A204.1 (cell line): ENCODE measurements around the gene IFITM1.
"Not testable (repeated sequence)": the region's sequence is repeated elsewhere in the genome, so short reads cannot be mapped to it uniquely, and the experiment has no call there.

Source experiments
- FAIRE-seq: peaks from 2 replicates; lab custom pipeline; 2012; peaks lifted over from hg19 to GRCh38; lab: Jason Lieb, UNC

The IFITM1 gene

DNA sequence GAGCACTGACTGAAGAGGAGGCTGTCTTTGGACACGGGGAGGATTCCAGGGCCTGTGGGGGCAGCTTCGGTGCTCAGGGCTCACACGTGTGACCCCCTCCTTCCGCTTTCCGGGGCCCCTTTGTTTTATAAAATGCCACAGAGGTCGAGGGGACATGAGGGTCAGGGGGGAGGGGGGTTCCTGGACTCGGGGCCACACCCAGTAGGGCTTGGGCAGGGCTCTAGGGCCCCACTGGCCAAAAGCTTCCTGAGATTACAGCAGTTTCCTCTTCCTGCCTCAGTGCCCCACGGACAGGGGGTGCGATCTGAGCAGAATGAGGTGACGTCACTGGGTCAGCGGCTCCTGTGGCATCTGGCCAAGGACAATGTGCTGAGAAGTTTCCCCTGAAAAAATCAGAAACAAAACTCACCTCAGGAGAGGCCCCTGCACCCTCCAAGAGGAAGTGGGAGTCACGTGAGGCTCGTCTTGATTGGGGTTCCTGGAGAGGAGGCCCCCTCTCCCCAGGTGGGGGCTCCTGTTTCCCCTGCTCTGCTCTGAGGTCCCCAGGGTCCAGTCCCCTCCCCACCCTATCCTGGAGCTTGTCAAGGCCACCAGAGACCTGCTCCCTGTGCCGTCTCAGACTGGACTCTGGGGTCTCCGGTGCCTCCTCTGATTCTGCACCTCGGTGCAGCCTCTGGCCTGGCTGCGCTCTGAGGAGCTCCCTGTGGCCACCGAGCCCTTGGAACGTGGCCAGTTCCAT, 13.2 kb downstream of the IFITM1 start:
- no peak for FAIRE-seq

DNA sequence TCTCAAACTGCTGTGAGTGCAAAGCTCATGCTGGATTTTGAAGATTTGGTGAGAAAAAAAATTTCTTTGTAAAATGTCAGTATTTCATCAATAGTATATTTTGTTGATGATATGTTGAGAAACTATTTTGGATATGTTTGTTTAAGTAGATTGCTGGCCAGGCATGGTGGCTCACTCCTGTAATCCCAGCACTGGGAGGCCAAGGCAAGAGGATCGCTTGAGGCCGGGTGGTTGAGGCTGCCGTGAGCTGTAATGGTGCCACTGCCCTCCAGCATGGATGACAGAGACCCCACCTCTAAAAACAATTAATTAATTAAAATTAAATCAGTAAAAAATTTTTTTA, 13.7 kb downstream of the IFITM1 start:
- FAIRE-seq, result no peak

- FAIRE-seq, result no peak
These were observed 14.2 kb downstream of the IFITM1 start for GRCh38 chr11:328012-328411.

GRCh38 chr11:328516-329100, 14.8 kb downstream of the IFITM1 start:
- FAIRE-seq, result not testable (repeated sequence)

- no peak for FAIRE-seq
These were observed 16.0 kb downstream of the IFITM1 start for GRCh38 chr11:329886-330253.

DNA sequence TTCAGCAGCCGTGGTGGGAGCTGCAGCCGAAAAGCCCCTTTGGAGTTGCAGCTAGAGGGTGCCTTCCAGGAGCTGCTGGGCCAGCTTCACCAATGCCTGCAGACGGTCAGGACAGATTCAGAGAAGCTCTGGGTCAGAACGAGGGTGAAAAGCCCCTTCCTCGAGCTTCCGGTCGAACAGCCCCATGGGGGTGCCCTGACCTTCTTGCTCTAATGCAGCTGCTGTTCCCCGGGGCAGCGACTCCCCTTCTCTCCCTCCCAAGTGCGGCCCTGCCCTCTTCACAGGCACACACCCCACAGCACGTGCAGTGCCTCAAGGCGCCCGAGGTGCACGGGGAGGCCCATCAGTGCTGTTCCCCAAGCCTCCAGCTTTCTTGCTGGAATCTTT, 16.5 kb downstream of the IFITM1 start:
- no peak for FAIRE-seq

GRCh38 chr11:330694-331357, 17.0 kb downstream of the IFITM1 start:
- FAIRE-seq, result no peak

DNA sequence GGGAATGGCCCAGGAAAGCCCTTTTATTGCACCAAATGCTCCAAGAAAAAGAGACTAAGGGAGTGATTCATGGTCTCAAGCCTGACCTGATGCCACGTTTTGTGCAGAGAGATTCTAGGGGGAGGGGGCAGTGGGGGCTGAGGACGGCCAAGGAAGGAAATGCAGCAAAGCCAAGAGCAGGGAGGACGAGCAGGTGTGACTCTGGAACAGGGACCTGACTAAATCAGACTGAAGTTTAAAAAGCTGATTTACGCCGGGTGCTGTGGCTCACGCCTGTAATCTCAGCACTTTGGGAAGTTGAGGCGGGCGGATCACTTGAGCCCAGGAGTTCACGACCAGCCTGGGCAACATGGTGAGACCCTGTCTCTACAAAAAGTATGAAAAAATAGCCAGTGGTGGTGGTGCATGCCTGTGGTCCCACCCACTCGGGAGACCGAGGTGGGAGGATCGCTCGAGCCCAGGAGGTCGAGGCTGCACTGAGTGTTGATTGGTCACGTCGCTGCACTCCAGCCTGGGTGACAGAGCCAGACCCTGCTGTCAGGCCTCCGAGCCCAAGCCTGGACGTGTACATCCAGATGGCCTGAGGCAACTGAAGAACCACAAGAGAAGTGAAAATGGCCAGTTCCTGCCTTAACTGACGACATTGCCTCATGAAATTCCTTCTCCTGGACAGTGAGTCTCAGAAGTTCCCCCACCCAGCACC, 17.7 kb downstream of the IFITM1 start:
- FAIRE-seq, result no peak

- no peak for FAIRE-seq
These were observed 19.0 kb downstream of the IFITM1 start for GRCh38 chr11:332651-333480.

GRCh38 chr11:333616-334263, 19.9 kb downstream of the IFITM1 start:
- FAIRE-seq, result not testable (repeated sequence)

GRCh38 chr11:334264-334994, 20.6 kb downstream of the IFITM1 start:
- FAIRE-seq, result no peak

DNA sequence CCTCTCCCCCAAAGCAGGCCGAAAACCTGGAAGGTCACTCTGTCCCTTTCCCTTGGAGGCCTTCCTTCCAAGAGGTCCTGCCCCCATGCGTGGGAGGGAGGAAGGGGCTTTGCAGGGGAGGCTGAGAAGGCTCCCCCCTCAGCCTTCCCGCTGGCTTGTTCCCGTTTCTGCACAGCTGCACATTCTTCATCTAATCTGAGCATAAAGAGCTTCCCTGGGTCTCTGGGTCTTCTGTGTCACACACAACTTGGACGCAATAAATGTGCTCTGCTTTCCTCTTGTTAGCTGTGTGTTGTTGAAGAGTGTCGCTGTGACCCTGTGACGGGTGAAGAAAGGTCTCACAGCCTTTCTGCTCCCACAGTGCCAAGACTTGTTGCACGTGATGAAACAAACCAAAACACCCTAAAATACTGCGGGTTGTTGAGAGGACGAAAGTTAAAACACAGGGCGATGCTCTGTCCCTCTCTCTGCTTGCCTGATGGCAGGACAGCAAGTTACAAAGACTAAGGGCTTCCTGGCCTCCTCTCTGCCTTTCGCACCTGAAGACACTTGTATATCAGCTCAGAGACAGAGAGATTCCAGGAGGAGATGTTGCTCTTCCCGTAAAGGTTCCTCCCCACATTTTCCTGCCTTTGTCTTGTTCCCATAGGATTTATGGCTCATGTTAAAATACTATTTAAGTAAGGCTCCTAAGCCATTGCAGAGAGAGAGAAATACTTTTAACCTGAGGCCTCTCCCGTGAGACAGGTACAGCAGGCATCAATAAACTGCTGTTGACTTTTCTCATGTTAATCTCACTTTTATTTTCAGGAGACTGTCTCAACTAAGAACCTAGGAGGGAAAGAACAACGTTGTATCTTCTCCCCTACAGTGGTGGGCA, 22.2 kb downstream of the IFITM1 start:
- no peak for FAIRE-seq

DNA sequence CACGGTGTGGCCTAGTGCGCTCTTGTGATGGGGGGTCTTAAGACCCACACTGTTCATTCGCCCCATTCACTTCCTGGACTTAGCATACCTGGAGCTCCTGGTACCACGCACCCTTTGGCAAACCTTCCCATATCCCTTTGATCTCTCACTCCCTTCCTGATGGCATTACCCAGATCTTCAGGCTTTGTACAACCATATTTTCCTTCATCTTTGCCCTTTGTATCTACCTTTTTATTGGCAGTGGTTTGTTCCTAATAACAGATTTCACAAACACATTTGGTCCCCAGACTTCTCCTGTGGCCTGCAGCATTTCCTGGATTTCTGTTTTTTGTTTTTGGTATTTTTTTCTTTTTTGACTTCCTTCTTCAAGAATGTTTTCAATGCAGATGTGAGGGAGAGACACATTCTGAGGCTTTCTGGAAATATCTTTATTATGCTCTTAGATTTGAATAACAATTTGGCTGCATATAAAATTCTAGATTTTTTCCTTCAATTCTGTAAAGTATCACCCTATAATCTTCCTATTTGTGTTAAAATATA, 22.9 kb downstream of the IFITM1 start:
- no peak for FAIRE-seq

DNA sequence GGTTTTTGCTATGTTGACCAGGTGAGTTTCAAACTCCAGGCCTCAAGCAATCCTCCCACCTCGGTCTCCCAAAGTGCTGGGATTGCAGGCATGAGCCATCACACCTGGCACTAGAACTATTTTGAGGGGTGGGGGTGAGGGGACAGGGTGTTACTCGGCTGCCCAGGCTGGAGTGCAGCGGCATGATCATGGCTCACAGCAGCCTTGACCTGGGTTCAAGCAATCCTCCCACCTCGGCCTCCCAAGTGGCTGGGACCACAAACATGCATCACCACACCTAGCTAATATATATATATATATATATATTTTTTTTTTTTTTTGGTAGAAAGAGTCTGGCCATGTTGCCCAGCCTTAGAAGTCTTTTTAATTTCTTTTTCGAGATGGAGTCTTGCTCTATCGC, 23.9 kb downstream of the IFITM1 start:
- no peak for FAIRE-seq

DNA sequence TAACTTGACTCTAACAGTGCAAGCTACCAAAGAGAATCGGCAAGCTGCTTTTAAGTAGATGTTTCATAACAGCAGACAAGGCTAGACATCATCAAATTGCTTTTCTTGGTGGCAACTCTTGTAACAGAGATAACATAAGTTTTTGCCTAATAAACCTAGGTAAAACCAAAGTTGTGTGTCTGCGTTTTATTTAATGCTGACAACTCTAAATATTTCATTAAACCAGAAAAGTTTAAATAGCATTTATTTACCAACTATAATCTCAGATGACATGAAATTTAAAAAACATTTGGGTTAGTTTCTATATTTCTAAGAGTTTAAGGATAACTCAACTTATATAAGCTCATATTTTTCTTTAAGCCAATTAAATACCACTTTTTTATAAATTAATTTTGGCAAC, 26.1 kb downstream of the IFITM1 start:
- no peak for FAIRE-seq

DNA sequence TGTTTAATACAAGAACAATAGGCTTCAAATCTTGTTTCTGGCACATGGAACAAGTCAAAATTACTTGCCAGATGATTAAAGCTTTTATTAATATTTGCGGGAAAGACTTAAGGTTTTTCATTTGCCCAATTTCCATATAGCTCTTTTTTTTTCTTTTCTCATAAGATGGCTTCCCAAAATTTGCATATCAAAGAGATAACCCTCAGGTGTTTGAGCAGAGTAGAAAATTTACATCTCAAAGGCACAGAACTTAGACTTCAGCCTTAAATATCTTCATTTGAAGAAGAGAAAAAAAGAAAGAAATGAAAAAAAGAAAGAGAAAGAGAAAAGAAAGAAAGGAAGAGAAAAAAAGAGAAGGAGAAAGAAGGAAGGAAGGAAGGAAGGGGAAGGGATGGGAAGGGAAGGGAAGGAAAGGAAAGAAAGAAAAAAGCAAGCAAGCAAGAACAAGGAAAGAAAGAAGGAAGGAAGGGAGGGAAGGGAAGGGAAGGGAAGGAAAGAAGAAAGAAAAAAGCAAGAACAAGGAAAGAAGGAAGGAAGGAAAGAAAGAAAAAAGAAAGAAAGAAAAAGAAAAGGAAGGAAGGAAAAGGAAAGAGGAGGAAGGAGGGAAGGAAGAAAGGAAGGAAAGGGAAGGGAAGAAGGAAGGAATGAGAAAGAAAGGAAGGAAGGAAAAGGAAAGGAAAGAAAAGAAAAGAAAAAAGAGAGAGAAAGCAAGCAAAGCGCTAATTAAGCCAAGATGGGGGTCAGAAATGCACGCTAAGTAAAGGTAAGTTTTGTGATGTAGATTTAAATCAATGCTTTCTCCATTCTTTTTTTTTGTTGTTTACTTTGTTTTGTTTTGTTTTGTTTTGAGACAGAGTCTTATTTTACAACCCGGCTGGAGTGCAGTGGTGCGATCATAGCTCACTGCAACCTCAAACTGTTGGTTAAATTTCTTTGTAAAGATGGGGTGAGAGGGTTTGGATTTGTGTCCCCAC, 27.0 kb downstream of the IFITM1 start:
- no peak for FAIRE-seq

GRCh38 chr11:342328-342727, 28.5 kb downstream of the IFITM1 start:
- no peak for FAIRE-seq

- FAIRE-seq, result no peak
These were observed 31.2 kb downstream of the IFITM1 start for GRCh38 chr11:344836-345578.
